GM23248 (cell line): Measurements from ENCODE around the gene PODXL. TPM values are rescaled to one million over a fixed set of nuclear protein-coding genes. Genes with fewer than 3 reads are reported as not detected.
"Not testable (repeated sequence)": the region's sequence is repeated elsewhere in the genome, so short reads cannot be mapped to it uniquely, and the experiment has no call there.

Experiments
- DNase-seq: peaks from one replicate; pipeline ENCODE4 v3.0.0-alpha.2; 2015
- H2AFZ ChIP-seq: fragments of 200-600 bp; sonication (generic); 2 replicates; pipeline ENCODE4 v1.6.1; 2016; ENCODE audit warnings: antibody characterized with exemption
- H3F3A ChIP-seq: fragments of 200-600 bp; sonication (generic); 2 replicates; pipeline ENCODE4 v1.6.1; 2016; ENCODE audit warnings: mild to moderate bottlenecking, antibody characterized with exemption, mixed run types; ENCODE audit not compliant: insufficient read depth
- H3K27ac ChIP-seq: fragments of 200-600 bp; sonication (generic); 2 replicates; pipeline ENCODE4 v1.5.1; 2016; ENCODE audit warnings: mild to moderate bottlenecking
- H3K27me3 ChIP-seq: fragments of 200-600 bp; sonication (generic); replicated peaks from 2 replicates; pipeline ENCODE4 v1.6.1; 2016; ENCODE audit warnings: mild to moderate bottlenecking; ENCODE audit not compliant: insufficient read depth
- H3K36me3 ChIP-seq: fragments of 200-600 bp; sonication (generic); 2 replicates; pipeline ENCODE4 v1.6.1; 2016; ENCODE audit warnings: low read depth, mild to moderate bottlenecking
- H3K4me1 ChIP-seq: fragments of 200-600 bp; sonication (generic); 2 replicates; pipeline ENCODE4 v1.6.1; 2016; ENCODE audit warnings: mild to moderate bottlenecking; ENCODE audit not compliant: insufficient read depth
- H3K4me2 ChIP-seq: fragments of 200-600 bp; sonication (generic); one replicate; pipeline ENCODE4 v1.6.1; 2016; ENCODE audit warnings: mild to moderate bottlenecking; ENCODE audit not compliant: unreplicated experiment
- H3K4me3 ChIP-seq: fragments of 200-600 bp; sonication (generic); 2 replicates; pipeline ENCODE4 v1.5.1; 2016; ENCODE audit warnings: mild to moderate bottlenecking
- H3K79me2 ChIP-seq: fragments of 200-600 bp; sonication (generic); 2 replicates; pipeline ENCODE4 v1.6.1; 2016; ENCODE audit warnings: mild to moderate bottlenecking; ENCODE audit not compliant: insufficient read depth
- H3K9ac ChIP-seq: fragments of 200-600 bp; sonication (generic); 2 replicates; pipeline ENCODE4 v1.6.1; 2016; ENCODE audit warnings: mild to moderate bottlenecking
- H3K9me2 ChIP-seq: fragments of 200-600 bp; sonication (generic); 2 replicates; pipeline ENCODE4 v1.6.1; 2016; ENCODE audit warnings: mixed run types, mild to moderate bottlenecking, moderate library complexity; ENCODE audit not compliant: insufficient read depth
- H3K9me3 ChIP-seq: fragments of 200-600 bp; sonication (generic); one replicate; pipeline ENCODE4 v1.6.1; 2017; ENCODE audit warnings: low read depth
- H4K20me1 ChIP-seq: fragments of 200-600 bp; sonication (generic); 2 replicates; pipeline ENCODE4 v1.6.0; 2016; ENCODE audit not compliant: insufficient read depth
- EZH2 ChIP-seq: fragments of 200-600 bp; sonication (generic); IDR thresholded peaks from 2 replicates; pipeline ENCODE4 v1.6.1; 2018; ENCODE audit warnings: antibody characterized with exemption, mild to moderate bottlenecking; ENCODE audit not compliant: insufficient read depth, poor library complexity, severe bottlenecking
- EZH2phosphoT487 ChIP-seq: fragments of 200-600 bp; sonication (generic); IDR thresholded peaks from 2 replicates; pipeline ENCODE4 v1.6.1; 2018; ENCODE audit warnings: antibody characterized with exemption, moderate library complexity, mild to moderate bottlenecking, low read depth; ENCODE audit not compliant: insufficient read depth
- WGBS, 2 experiments: methylation state at CpG; one replicate each; pipeline ENCODE4 v1.1.6; 2015 to 2017; ENCODE audit warnings: low lambda C conversion rate in 2 of 2, low coverage in 1 of 2; ENCODE audit errors: missing lambda C conversion rate in 2 of 2; 5-methylcytosine and 5-hydroxymethylcytosine counted together
- in situ Hi-C: fragments of 300-500 bp; cut with MboI; formaldehyde crosslinking; loops from 2 replicates; pipeline ENCODE4 v1.15.0; 2020
- polyA plus RNA-seq: library from polyadenylated mRNA; unstranded; fragments of >200 nt; fragmentation: Nextera tagmentation; extraction: Ambion mirVana; gene quantifications from 2 replicates; pipeline ENCODE4 v1.2.1, GENCODE V29; 2016
- total RNA-seq: library from RNA; depleted of rRNA; stranded (reverse); fragments of >200 nt; shearing (Covaris generic); gene quantifications from 2 replicates; pipeline ENCODE4 v1.2.3, GENCODE V29; 2014

Gene PODXL
- total and polyA plus RNA-seq, 2 experiments from 2014 or later: 33.6 to 50.1 TPM

- Histone ChIP-seq H3F3A (peaks cover 41% of the 10 kb centered on the region), H3K36me3 (peaks cover 17% of the 10 kb centered on the region; the same call in 1 of the 2 replicates), H2AFZ (no peak overlapping the region), H3K4me3 (no peak overlapping the region), H3K4me2 (no peak overlapping the region), H3K27ac (no peak overlapping the region), H4K20me1 (no peaks in the 10 kb centered on the region), H3K79me2 (peaks cover 55% of the 10 kb centered on the region), H3K4me1 (peaks cover 17% of the 10 kb centered on the region), H3K9me3 (no peaks in the 10 kb centered on the region), H3K27me3 (no peaks in the 10 kb centered on the region), H3K9ac (no peak overlapping the region), H3K9me2 (no peaks in the 10 kb centered on the region)
- TF ChIP-seq EZH2 (no peak), EZH2phosphoT487 (no peak)
- in situ Hi-C loops: no loop called here
- WGBS, 2 experiments: 23% methylated on average over 14 of the region's 14 CpGs
- peak; percentile 86 for DNase-seq
Observed at GRCh38 chr7:131507592-131508331, 48.7 kb downstream of the PODXL start.

- DNase-seq: no peak
- Histone ChIP-seq H2AFZ (no peak overlapping the region), H3K4me3 (no peak overlapping the region), H3K9me2 (no peaks in the 10 kb centered on the region), H3K9me3 (no peaks in the 10 kb centered on the region), H3K27me3 (no peaks in the 10 kb centered on the region), H3F3A (peaks cover 53% of the 10 kb centered on the region), H3K79me2 (peaks cover 44% of the 10 kb centered on the region), H3K4me2 (no peak overlapping the region), H3K27ac (no peak overlapping the region), H3K9ac (no peak overlapping the region), H3K4me1 (peaks cover 23% of the 10 kb centered on the region), H3K36me3 (peaks cover 17% of the 10 kb centered on the region; the same call in 1 of the 2 replicates), H4K20me1 (no peaks in the 10 kb centered on the region)
- TF ChIP-seq EZH2phosphoT487 (no peak), EZH2 (no peak)
- 59 to 65% methylated on average over 18 of the region's 18 CpGs for WGBS, 2 experiments
- in situ Hi-C loops: no loop called here
Observed at GRCh38 chr7:131506597-131506996, 49.8 kb downstream of the PODXL start.

- H3K36me3 ChIP-seq: peaks cover 17% of the 10 kb centered on the region
- H3K27ac ChIP-seq: no peak overlapping the region
- no peak overlapping the region for H2AFZ ChIP-seq
- no peak for TF ChIP-seq EZH2phosphoT487
- TF ChIP-seq EZH2: no peak
- H3K4me3 ChIP-seq: no peak overlapping the region
- H4K20me1 ChIP-seq: no peaks in the 10 kb centered on the region
- H3F3A ChIP-seq: peaks cover 60% of the 10 kb centered on the region
- peaks cover 29% of the 10 kb centered on the region for H3K4me1 ChIP-seq
- no peak overlapping the region for H3K4me2 ChIP-seq
- no peaks in the 10 kb centered on the region for H3K9me3 ChIP-seq
- no peak overlapping the region for H3K9ac ChIP-seq
- H3K27me3 ChIP-seq: no peaks in the 10 kb centered on the region
- H3K9me2 ChIP-seq: no peaks in the 10 kb centered on the region
- in situ Hi-C loops: no loop called here
- DNase-seq: no peak
- 76 to 79% methylated on average over 29 to 30 of the region's 30 CpGs for WGBS, 2 experiments
- peaks cover 37% of the 10 kb centered on the region for H3K79me2 ChIP-seq
Observed at GRCh38 chr7:131505636-131506557, 50.5 kb downstream of the PODXL start.

GRCh38 chr7:131505037-131505620 is 51.3 kb downstream of the PODXL start:
- Histone ChIP-seq H3K36me3 (peaks cover 25% of the 10 kb centered on the region), H3K4me1 (peaks cover 35% of the 10 kb centered on the region), H3K79me2 (peaks cover 31% of the 10 kb centered on the region), H3F3A (peaks cover 67% of the 10 kb centered on the region)
- H2AFZ ChIP-seq, H3K9me2 ChIP-seq, H3K9ac ChIP-seq, H4K20me1 ChIP-seq, H3K27ac ChIP-seq, H3K9me3 ChIP-seq, DNase-seq, in situ Hi-C loops, H3K4me2 ChIP-seq, H3K4me3 ChIP-seq, H3K27me3 ChIP-seq: not testable (repeated sequence)
- WGBS, 2 experiments: 72 to 86% methylated on average over 8 of the region's 8 CpGs
